Measurements from ENCODE around the gene SLC5A11.

DNA sequence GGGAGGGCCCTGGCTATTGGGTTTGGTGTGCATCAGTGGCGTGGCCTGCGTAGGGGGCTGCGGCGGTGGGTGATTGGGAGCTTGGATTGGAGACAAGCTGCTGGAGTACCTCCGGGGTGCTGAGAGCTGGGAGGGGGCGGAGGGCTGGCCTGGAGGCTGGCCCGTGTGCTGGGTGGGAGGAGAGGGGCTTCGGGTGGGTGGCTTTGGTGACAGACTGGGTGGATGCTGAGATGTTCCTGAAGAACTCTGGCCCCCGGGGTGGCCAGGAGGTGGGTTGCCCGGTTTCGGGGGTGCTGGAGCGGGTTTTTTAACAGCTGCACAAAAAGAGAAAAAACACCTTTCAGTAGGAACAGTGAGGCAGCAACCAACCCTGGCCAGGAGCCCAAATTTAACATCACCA lies 85.3 kb downstream of the SLC5A11 start:
- TF ChIP-seq CTCF (conservative IDR thresholded peaks at IDR 0.05; ENCODE audit: low read depth, low read length), result no peak
- no peak for TF ChIP-seq EZH2phosphoT487 (IDR thresholded peaks at IDR 0.05; ENCODE audit: borderline replicate concordance, low read length)
